Suppressor macrophage (primary cell): ENCODE measurements around the gene UIMC1.

Experiments used
- DNase-seq, 4 experiments: peaks; one replicate each; pipeline ENCODE4 v3.0.0-alpha.2; 2020 to 2022

UIMC1 gene

DNA sequence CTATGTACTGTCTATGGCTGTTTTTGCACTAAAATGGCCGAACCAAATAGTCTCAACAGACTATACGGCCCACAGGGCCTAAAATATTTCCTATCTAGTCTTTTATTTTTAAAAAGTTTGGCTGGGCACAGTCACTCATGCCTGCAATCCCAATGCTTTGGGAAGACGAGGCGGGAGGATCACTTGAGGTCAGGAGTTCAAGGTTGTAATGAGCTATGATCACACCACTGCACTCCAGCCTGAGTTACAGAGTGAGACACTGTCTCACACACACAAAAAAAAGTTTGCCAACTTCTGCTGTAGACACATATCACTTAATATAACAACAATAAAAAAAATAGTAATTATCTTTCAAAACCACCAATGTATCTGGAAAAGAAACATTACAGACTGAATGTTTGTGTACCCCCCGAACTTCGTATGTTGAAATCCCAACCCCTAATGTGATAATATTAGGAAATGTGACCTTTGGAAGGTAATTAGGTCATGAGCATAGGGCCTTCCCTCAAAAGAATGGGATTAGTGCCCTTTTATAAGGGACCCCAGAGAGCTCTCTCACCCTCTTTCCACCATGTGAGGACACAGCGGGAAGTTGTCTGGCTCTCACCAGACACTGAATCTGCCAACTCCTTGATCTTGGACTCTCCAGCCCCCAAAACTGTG, 53.9 kb downstream of the UIMC1 start:
- DNase-seq = no peak

DNA sequence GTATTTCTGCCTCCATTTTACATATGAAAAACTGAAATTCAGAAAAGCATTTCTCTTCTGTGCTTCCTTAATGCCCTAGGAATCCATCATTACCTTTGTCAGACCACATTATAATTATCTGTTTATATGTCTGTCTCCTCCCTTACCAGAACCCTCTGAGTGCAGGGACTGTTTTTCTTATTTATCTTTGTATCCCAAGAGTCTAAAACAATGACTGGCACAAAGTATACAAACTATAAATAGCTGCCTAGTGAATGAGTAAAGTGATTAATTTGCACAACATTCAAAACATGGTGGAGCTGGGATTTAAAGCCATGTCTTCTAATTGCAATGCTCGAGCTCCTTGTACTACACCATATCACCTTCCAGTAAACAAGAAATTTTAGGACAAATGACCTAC, 58.1 kb downstream of the UIMC1 start:
- no peak for DNase-seq

DNA sequence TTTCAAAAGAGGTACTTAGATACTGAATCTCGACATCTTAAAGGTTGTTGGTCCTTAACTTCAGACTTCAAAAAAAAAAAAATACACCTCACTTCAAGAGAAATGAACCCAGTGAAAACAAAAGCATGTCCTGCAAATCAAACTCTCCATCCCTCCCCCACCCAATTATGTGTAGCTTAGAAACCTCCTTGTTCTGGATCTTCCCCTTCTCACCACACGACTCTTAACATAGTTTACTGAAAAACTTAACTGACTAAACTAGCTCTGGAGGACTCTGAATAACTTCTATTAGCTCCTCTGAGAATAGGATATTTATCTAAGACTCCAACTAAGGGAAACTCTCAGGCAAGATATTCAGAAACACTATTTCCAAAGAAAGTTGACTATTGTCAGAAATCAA, 58.7 kb downstream of the UIMC1 start:
- no peak for DNase-seq

DNA sequence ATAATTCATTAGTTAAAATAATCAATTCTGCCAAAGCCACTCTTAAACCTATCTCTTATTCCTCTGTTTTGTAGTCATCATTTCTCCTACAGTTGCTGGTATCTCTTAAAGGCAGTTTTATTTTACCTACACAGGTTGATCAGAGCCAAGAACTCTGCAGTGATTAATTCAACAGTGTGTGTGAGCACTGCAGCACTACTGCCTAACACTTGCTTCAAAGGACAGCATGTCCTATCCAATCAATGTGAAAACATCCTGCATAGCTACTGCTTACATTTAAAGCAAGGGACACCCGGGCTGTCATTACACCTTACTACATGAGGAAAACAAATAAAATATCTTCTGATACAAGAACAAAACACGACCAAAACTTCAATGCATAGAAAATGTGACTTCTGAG, 62.3 kb downstream of the UIMC1 start:
- DNase-seq = no peak

DNA sequence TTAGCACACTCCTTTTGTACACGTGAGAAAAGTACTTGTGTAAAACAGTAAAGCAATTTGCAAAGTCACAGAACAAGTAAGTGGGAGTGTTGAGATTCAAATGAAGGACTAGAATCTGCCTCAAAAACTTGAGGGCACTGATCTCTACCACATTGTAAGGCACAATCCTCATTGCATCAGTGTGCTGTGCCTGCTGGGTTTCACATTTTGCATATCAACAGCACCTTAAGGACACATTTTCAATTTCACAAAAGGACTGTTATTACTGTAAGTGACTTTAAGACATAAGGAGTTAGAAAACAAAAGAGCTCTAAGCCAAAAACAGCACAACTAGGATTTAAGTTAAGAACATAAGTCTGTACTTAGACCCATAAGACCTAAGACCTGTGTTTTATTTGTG, 62.8 kb downstream of the UIMC1 start:
- DNase-seq = no peak

DNA sequence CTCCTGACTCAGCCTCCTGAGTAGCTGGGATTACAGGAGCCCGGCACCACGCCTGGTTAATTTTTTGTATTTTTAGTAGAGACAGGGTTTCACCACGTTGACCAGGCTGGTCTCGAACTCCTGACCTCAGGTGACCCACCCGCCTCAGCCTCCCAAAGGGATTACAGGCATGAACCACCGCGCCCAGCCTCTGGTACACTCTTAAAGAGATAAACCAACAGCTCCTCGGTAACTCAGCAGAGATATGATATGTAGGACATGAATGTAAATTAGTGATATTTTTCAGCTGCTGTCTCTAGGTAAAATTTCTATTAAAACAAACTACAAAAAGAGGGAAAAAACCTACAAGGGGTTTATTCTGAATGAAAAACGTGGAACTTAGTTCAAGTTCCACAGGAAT, 64.6 kb downstream of the UIMC1 start:
- no peak for DNase-seq

DNA sequence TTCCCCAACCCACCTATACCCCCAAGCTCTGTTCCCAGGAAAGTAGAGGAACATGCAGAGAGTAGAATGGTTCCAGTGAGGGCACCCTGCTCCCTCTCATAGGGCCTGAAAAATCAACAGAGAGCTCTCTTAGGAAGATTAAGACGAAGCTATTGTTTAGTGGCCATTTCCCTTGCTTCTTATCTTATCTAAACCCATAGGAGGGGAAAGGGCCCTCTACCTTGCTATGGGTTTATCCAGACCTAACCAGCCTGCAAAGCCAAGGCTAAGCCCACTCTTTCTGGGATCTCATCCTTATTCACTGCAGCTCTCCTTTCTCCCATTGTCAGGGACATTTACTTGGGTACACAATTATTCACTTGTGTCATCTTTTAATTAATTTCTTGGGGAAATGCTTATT, 68.1 kb downstream of the UIMC1 start:
- DNase-seq = no peak

DNA sequence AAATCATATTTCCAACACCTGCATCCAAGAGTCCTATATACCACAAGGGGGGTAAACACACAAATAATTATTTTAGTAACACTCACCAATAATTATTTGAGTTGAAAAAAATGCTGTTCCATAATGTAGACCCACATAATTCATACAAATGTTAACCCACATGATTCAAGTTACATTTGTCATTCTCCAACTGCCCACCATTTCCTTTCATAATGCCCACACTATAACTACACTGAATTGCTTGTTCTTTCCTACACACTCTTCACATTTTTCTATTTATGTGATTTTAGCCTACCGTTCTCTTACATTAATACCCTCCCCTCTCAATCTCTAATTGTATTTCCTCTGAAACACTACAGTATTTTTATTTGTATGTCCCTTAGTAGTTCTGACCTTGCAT, 71.6 kb downstream of the UIMC1 start:
- peak in 2 of 4 experiments; percentile 32 for DNase-seq

DNA sequence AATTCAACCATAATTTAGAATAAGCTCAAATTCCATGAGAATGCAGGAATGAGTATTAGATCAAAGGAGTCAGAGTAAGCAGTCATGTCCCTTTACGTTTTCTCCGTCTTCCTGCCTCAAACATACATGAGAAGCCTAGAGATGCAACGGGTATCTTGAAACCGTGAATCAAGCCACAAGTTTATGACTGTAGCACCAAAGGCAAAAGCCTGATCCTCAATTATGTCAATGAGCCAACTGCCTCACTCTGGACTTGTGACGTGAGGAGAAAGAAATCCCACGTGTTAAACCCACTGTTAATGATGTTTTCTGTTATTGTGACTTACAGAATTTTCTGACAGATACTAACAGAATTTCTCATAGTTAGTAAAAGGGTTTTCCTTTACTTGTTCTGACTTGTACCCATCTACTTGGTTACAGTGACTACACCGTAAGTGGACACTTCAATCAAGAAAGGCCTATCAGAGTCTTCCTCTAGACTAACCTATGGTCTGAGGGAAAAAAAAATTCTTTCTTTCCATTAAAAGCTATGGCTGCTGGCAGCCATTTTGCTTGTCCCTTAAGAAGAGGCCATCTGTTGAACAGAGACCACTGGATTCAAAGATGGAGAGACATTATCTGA, 72.2 kb downstream of the UIMC1 start:
- DNase-seq = no peak

DNA sequence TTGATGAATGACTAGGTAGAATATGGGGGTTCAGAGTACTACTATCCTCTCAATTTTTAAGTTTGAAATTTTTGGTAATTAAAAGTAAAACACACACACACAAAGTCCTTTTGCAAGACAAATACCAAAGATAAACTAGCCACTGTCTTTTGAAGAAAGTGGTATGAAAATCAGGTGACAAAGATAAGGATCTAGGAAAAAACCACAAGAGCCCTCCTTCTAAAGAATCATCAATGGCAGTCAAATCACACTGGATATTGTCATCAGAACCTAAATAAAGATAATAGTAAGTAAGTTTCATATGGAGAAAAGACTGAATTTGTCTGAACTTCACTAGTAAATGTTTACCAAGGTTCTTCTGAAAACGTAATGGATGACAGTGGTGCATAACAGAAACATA, 76.9 kb downstream of the UIMC1 start:
- DNase-seq = no peak

DNA sequence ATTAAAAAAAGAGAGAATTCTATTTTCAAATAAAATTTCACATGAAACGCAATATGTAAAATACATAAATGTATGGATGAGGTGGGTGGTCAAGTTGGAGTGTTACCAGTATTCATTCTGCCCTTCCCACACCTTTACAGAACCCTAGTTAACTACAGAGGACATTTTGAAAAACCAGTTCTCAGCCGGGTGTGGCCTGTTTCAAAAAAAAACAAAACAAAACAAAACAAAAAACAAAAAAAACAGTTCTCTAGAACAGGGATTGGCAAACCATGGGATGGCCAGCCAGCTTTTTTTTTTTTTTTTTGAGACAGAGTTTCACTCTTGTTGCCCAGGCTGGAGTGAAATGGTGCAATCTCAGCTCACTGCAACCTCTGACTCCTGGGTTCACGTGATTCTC, 79.0 kb downstream of the UIMC1 start:
- DNase-seq = no peak

DNA sequence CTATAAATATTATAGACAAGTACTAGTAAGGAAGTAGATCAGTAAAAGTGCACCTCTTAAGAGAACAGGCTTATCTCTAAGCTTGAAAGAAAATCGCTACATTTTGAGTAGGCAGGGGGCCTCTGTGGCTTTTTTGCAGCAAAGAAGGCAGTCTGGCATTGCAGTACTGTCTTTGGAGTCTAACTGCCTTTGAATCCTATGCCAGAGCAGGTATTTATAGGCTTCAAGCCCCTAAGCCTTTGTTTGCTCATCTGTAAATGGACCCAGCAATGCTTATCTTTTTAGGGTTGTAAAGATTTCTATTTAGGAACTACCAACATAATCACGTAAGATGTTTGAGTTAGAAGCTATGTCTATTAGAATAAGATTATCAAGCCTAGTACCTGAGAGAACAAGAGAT, 83.8 kb downstream of the UIMC1 start:
- DNase-seq = no peak

DNA sequence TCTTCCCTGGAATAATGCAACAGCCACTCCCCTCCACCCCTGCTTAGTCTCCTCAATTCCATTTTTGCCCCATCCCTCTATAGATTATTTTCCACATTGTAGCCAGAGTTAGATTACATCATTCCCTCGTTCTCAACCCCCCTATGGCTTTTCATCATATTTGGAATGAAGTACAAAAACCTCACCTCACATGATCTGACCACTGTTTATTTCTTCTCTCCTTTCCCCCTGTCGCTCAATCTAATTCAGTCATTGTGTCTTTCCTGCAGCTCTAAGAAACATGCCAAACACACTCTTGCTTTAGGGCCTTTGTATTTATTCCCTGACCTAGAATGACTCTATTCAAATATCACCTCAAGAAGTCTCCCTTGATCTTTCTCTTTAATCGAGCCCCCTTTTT, 84.9 kb downstream of the UIMC1 start:
- DNase-seq = no peak

DNA sequence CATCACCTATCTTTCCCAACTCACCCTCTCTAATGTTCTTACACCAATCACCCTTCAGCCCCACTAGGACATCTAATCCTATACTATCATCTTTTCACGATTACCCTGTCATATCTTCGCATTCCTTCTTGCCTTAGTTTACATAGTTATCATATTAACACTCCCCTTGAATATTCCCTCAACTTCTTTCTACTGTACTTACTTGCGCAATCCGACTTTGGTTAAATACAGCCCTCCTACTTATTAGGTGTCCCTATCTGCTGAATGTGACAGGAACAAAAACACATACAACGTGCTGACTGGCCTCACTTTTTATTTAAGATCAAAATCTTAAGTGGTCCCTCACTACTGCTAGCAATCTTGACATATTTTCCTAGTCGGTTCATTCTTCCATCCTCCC, 88.0 kb downstream of the UIMC1 start:
- DNase-seq = no peak

DNA sequence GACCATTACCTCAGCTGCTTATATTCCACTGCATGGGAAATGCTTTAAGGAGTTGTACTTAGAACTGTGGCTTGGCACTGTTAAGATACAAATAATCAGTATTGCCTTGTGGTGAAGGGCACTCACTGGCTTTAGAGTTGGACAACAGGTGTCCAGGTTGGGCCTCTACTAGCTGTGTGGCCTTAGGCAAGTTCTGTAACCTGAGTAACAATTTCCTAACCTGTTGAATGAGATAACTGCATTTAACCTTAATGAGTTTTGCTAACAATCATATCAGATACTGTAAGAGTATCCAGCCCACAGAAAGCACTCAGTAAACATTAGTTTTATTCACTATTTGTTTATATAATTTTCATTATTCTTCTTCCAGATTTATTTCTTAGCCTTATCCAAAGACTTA, 90.2 kb downstream of the UIMC1 start:
- DNase-seq = no peak

DNA sequence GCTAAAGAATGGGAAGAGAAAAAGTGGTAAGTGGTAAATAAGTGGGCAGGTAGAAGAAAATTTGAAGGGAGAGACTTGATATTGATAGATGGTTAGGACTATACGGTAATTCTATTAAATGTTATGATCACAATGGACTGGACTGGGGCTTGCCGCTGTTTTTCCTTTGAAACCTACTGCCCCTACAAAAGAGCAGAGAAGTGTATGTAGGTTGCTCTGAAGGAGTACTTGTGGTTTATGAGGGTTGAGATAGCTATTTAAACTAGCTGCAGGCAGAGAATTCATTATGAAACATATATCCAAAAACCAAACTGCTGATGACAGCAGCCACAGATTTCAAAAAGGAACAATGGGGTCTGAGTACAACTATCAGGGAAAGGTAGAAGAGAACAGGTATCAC, 90.7 kb downstream of the UIMC1 start:
- no peak for DNase-seq

DNA sequence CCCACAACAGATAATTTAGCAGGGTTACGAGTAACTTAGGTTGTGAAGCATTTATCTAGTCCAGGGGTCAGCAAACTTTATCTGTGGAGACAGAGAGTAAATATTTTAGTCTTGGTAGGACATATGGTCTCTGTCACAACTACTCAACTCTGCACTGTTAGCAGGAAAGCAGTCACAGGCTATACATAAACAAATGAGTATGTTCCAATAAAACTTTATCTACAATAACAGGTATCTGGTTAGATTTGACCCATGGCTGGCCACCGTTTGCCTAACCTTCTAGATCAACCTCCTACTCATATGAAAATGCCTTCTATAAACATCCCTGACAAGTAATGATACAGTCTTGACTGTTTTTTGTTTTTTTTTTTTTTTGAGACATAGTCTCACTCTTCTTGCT, 94.5 kb downstream of the UIMC1 start:
- DNase-seq = no peak

DNA sequence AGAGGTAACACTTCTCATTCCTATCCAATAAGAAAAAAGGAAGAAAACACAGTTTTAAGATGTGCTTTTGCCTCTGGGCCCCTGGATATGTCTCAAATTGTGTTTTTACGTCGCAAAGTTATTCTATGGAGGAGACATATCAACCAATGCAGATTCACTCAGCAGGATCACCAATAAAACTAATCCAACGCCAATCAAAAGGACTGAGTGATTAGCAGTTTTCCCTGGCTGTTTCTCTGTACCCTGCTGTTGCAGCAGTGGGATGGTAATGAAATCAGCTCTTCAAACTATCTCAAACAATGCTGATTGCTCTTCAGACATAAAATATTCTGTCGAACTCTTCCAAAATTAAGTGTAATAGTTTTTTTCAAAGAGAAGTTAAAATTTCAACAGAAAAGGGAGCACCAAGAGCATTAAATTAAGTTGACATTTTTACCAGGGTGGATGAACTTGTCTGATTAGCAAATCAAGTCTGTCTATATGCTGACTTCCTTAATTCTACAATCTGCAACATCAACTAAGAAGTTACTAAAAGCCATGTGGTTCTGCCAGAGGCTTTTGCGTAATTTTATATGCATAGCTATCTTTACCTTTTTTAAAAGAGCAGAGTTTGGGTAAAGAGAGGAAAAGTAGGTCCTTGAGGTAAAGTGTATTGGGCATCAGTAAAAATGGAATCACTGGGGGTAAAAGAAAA, 97.8 kb downstream of the UIMC1 start:
- peak in 3 of 4 experiments; percentile 39 to 76 (median 76) for DNase-seq

DNA sequence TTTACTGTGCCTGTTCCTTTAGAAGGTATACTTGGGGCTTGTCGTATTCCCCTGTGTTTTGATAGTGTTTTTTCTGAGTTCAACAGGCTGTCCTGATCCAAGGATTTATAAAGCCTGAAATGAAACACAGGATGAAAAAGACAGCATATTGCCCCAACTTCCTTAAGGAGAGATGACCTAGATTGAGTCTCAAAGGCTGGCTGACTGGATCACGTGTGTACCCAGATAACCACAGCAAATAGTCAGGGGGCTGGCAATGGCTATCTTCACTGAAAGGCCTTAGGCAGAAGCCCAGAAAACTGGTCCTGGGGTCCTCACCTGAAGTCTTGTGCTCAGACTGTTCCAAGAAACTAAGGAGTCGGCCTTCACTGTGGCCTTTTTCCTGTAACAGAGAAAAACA, 99.8 kb downstream of the UIMC1 start:
- no peak for DNase-seq

DNA sequence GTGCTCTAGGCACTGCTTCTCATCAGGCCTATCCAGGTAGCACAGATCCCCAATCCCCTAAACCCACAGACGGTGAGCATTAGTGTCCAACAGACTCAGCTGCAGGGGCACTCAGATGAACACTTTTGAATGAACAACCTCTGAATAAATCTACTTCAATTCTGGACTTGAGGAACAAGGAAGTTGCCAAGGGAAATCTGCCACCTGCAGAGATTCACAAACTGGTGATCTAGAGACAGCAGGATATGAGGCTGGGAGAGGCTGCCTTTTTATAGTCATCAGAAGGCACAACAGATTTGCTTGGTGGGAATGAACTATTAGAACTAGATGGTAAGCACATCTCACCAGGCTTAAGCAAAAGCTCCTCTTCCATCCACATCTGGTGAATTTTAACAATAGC, 100.5 kb downstream of the UIMC1 start:
- no peak for DNase-seq

DNA sequence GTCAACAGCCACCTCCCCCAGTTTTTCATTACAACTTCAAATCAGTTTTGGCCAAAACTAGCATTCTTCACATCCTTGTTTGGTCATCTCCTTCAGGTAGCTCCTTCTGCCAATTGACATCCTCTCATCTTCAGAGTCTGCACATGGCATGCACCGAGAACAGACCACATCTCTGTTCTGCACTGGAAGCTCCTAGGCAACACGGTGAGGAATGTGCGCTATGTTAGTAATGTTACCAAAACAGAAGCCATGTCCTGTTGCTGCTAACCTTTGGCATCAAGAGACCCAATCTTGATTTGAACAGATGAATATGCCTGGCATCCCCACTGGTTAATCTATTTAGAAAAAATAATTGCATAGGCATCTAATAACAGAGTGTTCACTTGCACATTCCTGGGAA, 102.3 kb downstream of the UIMC1 start:
- DNase-seq = no peak

DNA sequence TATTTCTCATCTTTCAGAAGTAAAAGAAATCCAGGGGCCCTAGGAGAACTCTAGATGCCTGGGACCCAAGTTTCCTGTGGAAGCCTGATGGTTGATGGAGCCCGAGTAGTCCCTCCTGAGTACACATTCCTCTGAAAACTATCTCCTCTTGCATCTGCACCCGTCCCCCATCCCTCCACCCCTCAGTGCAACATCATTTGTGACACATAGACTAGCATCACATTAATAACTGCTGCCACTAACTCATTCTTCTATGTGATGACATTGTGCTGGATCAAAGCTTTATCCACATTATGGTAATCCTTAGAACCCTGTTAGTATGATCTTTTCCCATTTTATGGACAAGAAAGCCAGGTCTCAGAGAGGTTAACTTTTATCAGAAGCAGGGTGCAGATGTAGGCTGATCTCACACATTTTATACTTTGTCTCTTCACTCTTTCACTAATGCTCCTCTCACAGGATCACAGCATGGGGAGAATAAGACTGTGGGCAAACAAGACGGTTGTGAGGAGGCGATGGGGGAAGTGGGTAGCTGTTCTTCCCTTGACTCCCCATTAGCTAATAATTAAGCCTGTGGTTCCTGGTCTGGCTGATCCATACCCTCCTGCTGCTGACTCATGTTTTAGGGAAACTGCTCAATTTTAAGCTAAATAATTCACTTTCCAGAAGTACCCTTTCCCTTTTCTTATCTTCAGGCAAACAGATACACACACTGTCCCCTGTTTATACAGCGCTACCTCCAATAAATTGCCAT, 103.5 kb downstream of the UIMC1 start:
- DNase-seq = peak; percentile 68 to 84 (median 83)

DNA sequence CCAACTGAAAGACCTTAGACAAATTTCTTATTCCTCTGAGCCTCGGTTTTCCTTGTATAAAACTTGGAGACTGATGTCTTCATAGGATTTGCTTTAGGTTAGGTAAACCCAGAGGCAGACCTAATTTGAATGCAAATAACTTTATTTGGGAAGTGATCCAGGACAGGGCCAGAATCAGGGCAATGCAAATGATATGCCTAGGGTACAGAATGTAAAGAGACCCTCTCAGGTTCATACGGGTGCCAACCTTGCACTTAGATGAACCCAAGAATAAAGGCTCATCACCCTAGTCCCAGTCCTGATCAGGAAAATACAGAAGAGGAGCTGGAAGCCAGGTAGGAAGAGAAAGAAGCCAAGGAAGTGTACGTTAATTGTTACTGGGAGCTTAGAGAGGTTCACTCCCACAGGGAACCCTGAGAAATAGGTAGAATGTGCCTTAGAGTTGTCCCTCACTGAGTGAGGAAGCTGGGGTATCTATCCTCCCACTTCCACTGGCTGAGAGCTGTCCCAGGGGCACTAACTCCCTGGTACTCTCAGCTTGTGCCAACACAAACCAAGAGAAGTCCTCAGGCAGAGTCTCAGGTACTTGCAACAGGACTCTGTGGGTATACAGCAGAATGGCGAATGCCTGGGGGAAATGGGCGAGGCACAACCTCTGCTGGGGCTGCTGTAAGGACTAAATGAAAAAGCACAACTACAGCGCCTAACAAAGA, 104.3 kb downstream of the UIMC1 start:
- DNase-seq = no peak
